MCF 10A (cell line): ENCODE data around the gene SIRPB2. TPM values are rescaled to one million over a fixed set of nuclear protein-coding genes. Genes with fewer than 3 reads are reported as not detected.
A peak's percentile ranks its signal among the peaks of the same experiment; 100 is the strongest.

Source experiments
- BruUV-seq: library from RNA; stranded (reverse); fragments of 400-500 nt; replicated peaks from 2 replicates; lab custom pipeline; 2021; lab: Mats Ljungman, UMichigan
- CTCF ChIA-PET: fragments of 300-600 bp; sonication (Branson Sonifier 250); formaldehyde crosslinking; extraction: SDS; loops from one replicate; lab custom pipeline; 2021; ENCODE audit warnings: antibody characterized with exemption, inconsistent platforms; lab: Yijun Ruan, JAX
- POLR2A ChIA-PET: fragments of 300-600, 350-650 bp; sonication (Branson Sonifier 250); formaldehyde crosslinking; extraction: SDS; loops from one replicate; lab custom pipeline; 2020; ENCODE audit warnings: antibody characterized with exemption, inconsistent platforms; lab: Yijun Ruan, JAX
- DNase-seq: peaks from one replicate; pipeline ENCODE4 v3.0.0-alpha.2; 2018; ENCODE audit not compliant: unreplicated experiment
- H3K27ac Mint-ChIP-seq: one replicate; pipeline ENCODE4 v1.8.0; 2022; ENCODE audit warnings: mild to moderate bottlenecking, low read depth, mixed read lengths; ENCODE audit not compliant: unreplicated experiment
- H3K27me3 Mint-ChIP-seq: one replicate; pipeline ENCODE4 v1.8.0; 2022; ENCODE audit warnings: mixed read lengths; ENCODE audit not compliant: insufficient read depth, unreplicated experiment
- H3K36me3 Mint-ChIP-seq: one replicate; pipeline ENCODE4 v1.8.0; 2022; ENCODE audit warnings: mild to moderate bottlenecking, moderate library complexity, mixed read lengths; ENCODE audit not compliant: insufficient read depth, unreplicated experiment
- H3K4me1 Mint-ChIP-seq: one replicate; pipeline ENCODE4 v1.8.0; 2022; ENCODE audit warnings: mixed read lengths; ENCODE audit not compliant: insufficient read depth, unreplicated experiment
- H3K4me3 Mint-ChIP-seq: one replicate; pipeline ENCODE4 v1.8.0; 2022; ENCODE audit warnings: mild to moderate bottlenecking, moderate library complexity, mixed read lengths; ENCODE audit not compliant: unreplicated experiment
- H3K9me3 Mint-ChIP-seq: one replicate; pipeline ENCODE4 v1.8.0; 2022; ENCODE audit warnings: mixed read lengths; ENCODE audit not compliant: unreplicated experiment
- CTCF ChIP-seq: fragments of 200-600 bp; IDR thresholded peaks from one replicate; pipeline ENCODE4 v1.8.0; 2022; ENCODE audit warnings: antibody characterized with exemption, mild to moderate bottlenecking; ENCODE audit not compliant: unreplicated experiment
- intact Hi-C: fragments of 100-400 bp; cut with micrococcal nuclease; formaldehyde crosslinking; loops from 2 replicates; pipeline ENCODE4 v1.14.1; 2022
- total RNA-seq: library from RNA; stranded (reverse); gene quantifications from 2 replicates; pipeline ENCODE4 v1.2.3, GENCODE V29; 2022

The SIRPB2 gene
- total RNA-seq, 1 experiment from 2014 or later = 1.8 TPM

- intact Hi-C loops = loop anchor here (5.0 to 10.0 kb wide), 3 partner anchors 46 to 224 kb away; partner anchors contain the start of gene FKBP1A
- TF ChIP-seq CTCF = no peak
- H3K4me1 Mint-ChIP-seq = peaks cover 10% of the 10 kb centered on the region
These were observed 52.9 kb downstream of the SIRPB2 start for GRCh38 chr20:1438361-1438760.

GRCh38 chr20:1437235-1437904 lies 53.9 kb downstream of the SIRPB2 start:
- peak; percentile 84 for DNase-seq
- Mint-ChIP-seq H3K4me3 (no peak overlapping the region), H3K27ac (no peak overlapping the region), H3K9me3 (no peaks in the 10 kb centered on the region), H3K36me3 (peaks cover 2% of the 10 kb centered on the region), H3K4me1 (peaks cover 10% of the 10 kb centered on the region), H3K27me3 (no peaks in the 10 kb centered on the region)
- intact Hi-C loops = loop anchor here (1.0 to 10.0 kb wide), 5 partner anchors 45 to 223 kb away; partner anchors contain the start of gene FKBP1A
- POLR2A ChIA-PET = interaction anchor here (0.6 to 3.3 kb wide), 7 partner anchors 13 to 113 kb away, joined by 3 to 13 read pairs (median 4); partner anchors contain the start of gene SDCBP2
- BruUV-seq = no TSS peak
- CTCF ChIA-PET = interaction anchor here (0.6 to 5.5 kb wide), 36 partner anchors 8 to 681 kb away, joined by 3 to 90 read pairs (median 6); partner anchors contain the start of genes FKBP1A, NSFL1C and SDCBP2
- peak; percentile 89 for TF ChIP-seq CTCF

More at GRCh38 chr20:1438361-1438760, 52.9 kb downstream of the SIRPB2 start:
- Mint-ChIP-seq H3K4me3 (no peak overlapping the region), H3K36me3 (peaks cover 12% of the 10 kb centered on the region), H3K9me3 (no peaks in the 10 kb centered on the region), H3K27ac (no peak overlapping the region), H3K27me3 (no peaks in the 10 kb centered on the region)
- no TSS peak for BruUV-seq
- POLR2A ChIA-PET = interaction anchor here (0.5 to 3.3 kb wide), 6 partner anchors 9 to 314 kb away, joined by 3 to 13 read pairs (median 4); no protein-coding TSS in a partner anchor
- CTCF ChIA-PET = interaction anchor here (0.6 to 5.5 kb wide), 32 partner anchors 11 to 722 kb away, joined by 3 to 90 read pairs (median 4); partner anchors contain the start of genes FKBP1A, NSFL1C and SDCBP2
- no peak for DNase-seq

- H3K4me3 Mint-ChIP-seq = no peak overlapping the region
- ChIA-PET POLR2A (interaction anchor here (1.5 to 3.3 kb wide), 3 partner anchors 12 to 110 kb away, joined by 3 to 13 read pairs (median 6); no protein-coding TSS in a partner anchor), CTCF (interaction anchor here (0.7 to 5.5 kb wide), 20 partner anchors 9 to 316 kb away, joined by 3 to 90 read pairs (median 8); partner anchors contain the start of genes FKBP1A and NSFL1C)
- H3K36me3 Mint-ChIP-seq = no peaks in the 10 kb centered on the region
- H3K27me3 Mint-ChIP-seq = no peaks in the 10 kb centered on the region
- no peak for DNase-seq
- H3K4me1 Mint-ChIP-seq = peaks cover 10% of the 10 kb centered on the region
- no peaks in the 10 kb centered on the region for H3K9me3 Mint-ChIP-seq
- no peak overlapping the region for H3K27ac Mint-ChIP-seq
- intact Hi-C loops = loop anchor here (2.0 to 10.0 kb wide), 4 partner anchors 44 to 221 kb away; partner anchors contain the start of gene FKBP1A
- TF ChIP-seq CTCF = no peak
- no TSS peak for BruUV-seq
These were observed 55.0 kb downstream of the SIRPB2 start for GRCh38 chr20:1436263-1436662.

GRCh38 chr20:1435337-1435699 lies 55.9 kb downstream of the SIRPB2 start:
- no peaks in the 10 kb centered on the region for H3K36me3 Mint-ChIP-seq
- ChIA-PET POLR2A (interaction anchor here (0.6 to 3.3 kb wide), 7 partner anchors 13 to 210 kb away, joined by 3 to 13 read pairs (median 3); partner anchors contain the start of genes FKBP1A and RAD21L1), CTCF (interaction anchor here (0.5 to 5.2 kb wide), 12 partner anchors 8 to 152 kb away, joined by 3 to 90 read pairs (median 4); partner anchors contain the start of genes FKBP1A and NSFL1C)
- no peak for TF ChIP-seq CTCF
- peaks cover 10% of the 10 kb centered on the region for H3K4me1 Mint-ChIP-seq
- intact Hi-C loops = loop anchor here (5.0 to 10.0 kb wide), 3 partner anchors 43 to 221 kb away; partner anchors contain the start of gene FKBP1A
- no peak overlapping the region for H3K4me3 Mint-ChIP-seq
- H3K27ac Mint-ChIP-seq = no peak overlapping the region
- H3K9me3 Mint-ChIP-seq = no peaks in the 10 kb centered on the region
- no peaks in the 10 kb centered on the region for H3K27me3 Mint-ChIP-seq
- no peak for DNase-seq
- BruUV-seq = no TSS peak
